CD4-positive, alpha-beta T cell treated with Interleukin-2 at 100 ng/mL for 4 hours (primary cell): ENCODE data around the gene DIO1.

ENCODE experiments used
- DNase-seq: peaks from one replicate; pipeline ENCODE4 v3.0.0-alpha.2; 2020; ENCODE audit warnings: low spot score

The DIO1 gene

DNA sequence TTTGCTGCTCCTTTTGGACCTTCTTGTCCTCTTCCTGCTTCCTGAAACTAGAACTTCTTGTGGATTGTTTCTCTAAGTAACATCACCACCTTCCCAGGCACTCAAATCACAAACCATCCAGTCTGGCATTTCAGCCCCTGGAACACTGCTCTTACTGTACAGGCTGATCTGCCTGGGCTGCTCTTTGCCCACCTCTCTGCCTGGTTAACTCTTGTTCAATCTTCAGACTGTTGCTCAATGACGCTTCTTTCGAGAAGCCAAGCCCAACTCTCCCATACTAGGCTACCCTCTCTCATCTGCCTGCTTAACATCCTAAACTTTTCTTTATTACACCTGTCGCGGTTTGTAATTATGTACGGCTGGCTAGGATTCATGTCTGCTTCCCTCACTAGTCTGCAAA, 657 bp downstream of the DIO1 start:
- no peak for DNase-seq

- no peak for DNase-seq
These were observed 1.4 kb downstream of the DIO1 start for GRCh38 chr1:53895421-53895820.

GRCh38 chr1:53896635-53897229, 2.7 kb downstream of the DIO1 start:
- DNase-seq: no peak

DNA sequence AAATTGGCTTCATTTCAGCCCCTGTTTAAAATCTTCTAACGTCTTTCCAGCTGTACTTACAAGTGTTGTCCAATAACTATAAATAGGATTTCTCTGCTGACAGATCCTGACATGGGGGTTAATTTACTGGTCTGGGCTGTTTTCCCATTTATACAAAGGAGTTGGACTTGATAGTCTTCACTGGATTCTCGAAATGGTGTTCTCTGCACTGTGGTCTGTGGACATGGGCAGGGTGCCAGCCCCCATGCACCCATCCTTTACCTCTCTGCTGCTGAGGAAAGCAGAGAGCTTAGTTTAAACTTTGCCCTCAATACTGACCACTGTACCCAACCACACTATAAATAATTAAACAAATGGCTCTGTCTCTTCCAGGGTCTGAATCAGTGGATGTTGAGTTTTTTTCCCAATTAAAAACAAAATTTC, 5.2 kb downstream of the DIO1 start:
- no peak for DNase-seq

GRCh38 chr1:53899708-53900107, 5.7 kb downstream of the DIO1 start:
- DNase-seq: no peak

DNA sequence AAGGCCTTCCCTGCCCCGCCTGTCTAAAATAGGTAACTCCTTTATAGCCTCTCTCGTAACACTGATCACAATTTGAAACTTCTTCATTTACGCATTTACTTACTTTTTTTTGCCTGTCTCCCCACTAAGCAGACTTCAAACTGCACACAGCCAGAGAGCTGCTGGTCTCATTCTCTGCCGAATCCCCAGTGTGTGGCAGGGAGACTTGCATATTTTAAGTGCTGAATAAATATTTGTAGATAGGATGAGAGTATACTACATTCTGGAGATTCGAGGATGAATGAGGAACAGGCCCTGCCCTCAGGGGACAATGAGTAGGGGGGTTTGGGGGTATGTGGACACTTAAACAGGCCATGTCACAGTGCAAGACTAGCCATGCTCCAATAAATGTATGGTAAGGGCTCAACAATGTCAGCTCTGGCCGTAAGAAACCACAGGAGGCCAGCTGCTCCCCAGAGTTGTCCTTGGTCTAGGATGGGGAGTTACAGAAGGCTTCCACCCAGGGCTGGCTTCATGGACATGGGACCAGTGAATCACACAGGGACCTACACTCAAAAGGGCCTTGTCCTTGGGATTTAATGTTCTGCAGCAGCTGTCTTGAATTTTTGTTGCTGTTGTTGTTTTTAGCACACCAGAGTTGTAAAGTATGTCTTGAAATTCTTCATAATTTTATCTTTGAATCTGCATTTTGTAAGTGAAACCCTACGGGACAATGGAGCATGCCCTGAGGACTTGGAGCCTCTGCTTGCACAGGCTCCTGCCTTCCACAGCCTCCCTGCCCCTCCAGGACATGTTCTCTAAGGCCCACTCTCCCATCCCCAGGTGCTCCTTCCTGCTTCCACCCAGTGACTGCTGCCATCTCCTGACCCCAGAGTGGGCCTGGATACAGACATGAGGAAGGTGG, 8.5 kb downstream of the DIO1 start:
- DNase-seq: no peak

DNA sequence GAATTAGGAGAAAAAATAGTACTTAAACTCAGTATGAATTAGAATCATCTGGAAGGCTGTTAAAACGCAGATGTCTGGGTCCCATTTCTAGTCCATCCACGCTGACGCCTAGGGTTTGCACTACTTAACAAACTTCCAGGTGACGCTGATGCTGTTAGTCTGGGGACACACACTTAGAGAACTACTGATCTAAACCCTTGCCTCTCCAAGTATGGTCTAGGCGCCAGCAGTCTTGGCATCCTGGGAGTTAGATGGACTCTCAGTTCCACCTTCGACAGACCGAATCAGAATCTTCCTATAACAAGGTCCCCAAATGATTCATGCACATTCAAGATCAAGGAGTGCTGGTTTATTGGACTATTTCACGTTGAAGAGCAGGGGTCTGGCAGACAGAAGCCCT, 11.5 kb downstream of the DIO1 start:
- no peak for DNase-seq

DNA sequence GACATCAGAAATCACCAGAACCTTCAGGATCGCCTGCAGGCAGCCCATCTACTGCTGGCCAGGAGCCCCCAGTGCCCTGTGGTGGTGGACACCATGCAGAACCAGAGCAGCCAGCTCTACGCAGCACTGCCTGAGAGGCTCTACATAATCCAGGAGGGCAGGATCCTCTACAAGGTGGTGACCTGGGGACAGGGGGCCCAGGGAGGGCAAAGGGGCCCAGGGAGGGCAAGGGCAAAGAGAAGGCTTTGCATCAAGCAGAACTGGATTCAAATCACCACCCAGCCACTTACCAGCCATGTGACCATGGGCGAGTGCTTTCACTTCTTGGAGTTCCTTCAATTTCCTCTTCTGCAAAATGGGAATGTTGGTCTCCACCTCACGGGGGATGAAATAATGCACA, 12.1 kb downstream of the DIO1 start:
- no peak for DNase-seq

DNA sequence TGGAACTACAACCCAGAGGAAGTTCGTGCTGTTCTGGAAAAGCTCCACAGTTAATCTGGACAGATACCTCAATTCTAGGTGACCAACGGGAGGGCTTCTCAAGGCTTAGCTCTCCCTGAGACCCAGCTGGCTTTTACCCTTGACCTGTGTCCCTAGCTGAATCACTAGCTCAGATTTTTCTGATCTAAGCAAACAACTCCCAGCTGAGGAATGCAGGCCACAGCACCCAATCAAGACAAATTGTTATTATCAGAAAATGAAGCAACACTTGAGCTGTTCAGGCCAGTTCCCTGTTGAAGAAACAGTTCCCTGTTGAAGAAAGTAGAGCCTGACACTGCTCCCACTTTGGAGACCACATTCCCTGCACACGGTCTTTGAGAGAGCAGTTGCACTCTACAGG, 16.0 kb downstream of the DIO1 start:
- DNase-seq: no peak

DNA sequence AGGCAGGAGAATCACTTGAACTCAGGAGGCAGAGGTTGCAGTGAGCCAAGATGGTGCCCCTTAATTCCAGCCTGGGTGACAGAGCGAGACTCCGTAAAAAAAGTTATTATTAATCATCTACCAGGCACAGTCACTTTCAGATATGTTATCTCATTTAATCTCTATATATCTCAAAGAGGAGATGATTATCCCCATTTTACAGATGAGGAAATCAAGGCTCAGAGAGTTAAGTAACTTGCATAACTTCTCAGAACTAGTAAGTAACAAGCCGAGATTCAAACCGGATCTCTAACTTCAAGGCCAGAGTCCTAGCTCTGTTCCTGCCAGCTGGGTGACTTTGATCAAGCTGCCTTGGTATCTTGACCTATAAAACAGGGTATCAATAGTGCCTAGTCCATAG, 17.5 kb downstream of the DIO1 start:
- DNase-seq: no peak

- no peak for DNase-seq
These were observed 19.5 kb downstream of the DIO1 start for GRCh38 chr1:53913352-53914033.

DNA sequence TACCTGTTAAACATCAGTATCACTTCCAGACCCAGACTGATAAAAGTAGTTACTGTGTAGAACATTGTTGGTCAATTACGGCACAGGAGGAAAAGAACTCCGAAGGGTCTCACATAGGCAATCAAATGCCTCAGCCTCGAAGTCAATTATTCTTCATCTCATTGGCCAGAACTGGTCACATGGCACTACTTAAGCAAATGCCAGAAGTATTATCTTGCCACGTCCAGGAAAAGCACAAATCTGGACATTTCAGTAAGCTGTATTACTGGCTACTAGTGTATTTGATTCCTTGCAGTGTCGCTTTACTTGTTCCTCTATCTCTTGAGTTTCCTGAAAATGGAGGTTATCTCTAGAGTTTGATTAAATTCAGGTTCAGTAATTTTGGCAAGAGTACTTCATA, 24.4 kb downstream of the DIO1 start:
- DNase-seq: no peak

GRCh38 chr1:53919675-53920066, 25.7 kb downstream of the DIO1 start:
- no peak for DNase-seq

DNA sequence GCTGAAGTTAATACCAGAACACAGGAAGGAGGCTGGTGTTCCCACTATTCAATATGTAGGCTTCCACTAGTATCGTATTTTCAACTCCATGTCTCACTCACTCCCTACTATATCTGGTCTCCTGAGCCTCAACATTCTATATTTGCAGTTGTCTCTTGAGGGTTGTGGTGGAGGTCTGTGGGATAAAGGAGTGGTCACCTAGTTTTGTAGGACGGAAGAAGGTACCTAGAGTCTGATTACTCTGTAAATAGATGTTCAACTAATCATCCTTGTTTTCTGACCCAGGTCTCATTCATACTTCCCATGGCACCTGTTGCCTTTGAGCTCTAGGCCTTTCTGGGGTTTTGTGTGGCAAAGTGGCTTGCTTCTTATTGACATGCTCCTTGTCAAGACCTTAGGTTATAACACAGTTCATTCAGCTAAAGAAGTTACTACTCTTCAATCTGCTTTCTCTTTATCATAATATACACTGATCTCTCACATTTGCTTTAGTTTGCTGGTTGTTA, 33.4 kb downstream of the DIO1 start:
- no peak for DNase-seq

DNA sequence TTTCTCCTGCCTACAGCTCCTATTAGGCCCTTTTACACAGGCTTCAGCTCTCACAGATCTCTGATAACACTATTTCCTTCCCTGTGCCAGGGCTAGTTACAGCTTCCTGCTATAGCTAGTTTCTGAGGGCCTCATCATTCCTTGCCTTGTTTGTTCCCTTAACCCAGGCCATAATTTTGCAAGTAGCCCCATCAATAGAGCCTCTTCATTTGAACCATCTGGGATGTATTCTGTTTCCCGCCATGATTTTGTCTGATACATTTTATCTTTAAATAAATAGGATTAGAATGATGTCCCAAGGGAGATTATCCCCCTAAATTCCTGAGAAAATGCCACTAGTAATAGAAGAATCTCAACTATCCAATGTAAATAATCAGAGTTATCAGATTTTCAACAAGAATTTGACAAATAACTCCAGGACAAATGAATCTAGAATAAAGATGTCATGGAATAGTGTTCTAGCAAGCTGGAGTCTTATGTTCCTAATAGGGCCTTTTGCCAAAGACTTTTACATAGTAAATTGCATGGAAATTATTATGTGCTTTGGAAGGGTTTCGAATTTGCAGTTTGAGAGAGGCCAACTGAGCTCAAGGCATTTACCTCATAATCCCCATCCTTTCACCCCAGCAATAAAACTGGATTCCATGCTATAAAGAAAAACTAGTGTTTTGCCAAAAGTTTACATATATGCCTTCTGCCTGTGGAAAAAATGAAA, 35.4 kb downstream of the DIO1 start:
- DNase-seq: no peak

DNA sequence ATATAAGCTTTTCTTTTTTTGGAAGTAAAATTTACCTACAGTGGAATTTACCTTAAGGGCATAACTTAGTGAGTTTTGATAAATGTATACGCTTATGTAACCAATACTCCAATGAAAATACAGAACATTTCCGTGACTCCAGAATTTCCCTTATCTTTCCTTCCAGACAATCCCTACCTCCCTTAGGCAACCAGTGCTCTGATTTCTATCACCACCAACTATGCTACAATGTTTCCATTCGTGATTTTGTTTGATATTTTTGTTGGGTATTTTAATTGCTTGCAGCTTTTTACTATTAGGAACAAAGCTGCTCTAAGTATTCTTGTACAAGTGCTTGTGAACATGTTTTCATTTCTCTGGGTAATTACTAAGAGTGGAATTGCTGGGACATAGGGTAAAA, 36.9 kb downstream of the DIO1 start:
- DNase-seq: no peak

DNA sequence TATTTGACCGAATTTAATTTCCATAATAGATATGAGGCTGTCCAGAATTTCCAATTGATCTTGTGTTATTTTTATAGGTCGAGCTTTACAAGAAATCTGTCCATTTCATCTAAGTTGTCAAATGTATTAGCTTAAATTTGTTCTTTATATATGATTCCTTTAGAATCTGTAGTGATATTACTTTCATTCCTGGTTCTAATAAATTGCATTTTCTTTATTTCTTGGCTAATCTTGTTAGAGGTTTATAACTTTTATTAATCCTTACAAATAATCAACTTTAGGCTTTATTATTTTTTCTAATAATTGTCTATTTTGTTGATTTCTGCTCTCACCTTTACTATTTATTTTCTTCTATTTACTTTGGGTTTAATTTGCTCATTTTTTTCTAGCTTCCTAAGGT, 37.5 kb downstream of the DIO1 start:
- no peak for DNase-seq

DNA sequence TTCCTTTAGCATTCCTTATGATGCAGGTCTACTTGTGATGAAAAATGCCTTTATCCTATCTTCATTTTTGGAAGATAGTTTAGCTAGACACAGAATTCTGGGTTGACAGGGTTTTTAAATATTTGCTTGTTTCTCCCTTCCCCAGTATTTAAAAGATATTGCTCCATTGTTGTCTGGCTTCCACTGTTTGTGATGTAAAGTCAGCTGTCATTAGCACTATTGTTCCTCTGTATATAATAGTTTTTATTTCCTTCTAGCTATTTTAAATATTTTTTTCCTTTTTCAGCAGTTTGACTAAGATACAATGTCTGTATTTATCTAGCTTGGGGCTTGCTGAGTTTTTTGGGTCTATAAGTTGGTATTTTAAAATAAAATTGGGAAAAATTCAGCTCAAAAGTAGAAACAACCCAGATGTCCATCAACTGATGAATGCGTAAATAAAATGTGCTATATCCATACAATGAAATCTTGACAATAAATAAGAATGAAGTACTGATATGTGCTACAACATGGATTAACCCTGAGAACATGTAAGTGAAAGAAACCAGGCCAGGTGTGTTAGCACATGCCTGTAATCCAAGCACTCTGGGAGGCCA, 40.3 kb downstream of the DIO1 start:
- no peak for DNase-seq

GRCh38 chr1:53936430-53936829, 42.4 kb downstream of the DIO1 start:
- no peak for DNase-seq

GRCh38 chr1:53938136-53938830, 44.3 kb downstream of the DIO1 start:
- DNase-seq: no peak
